ENCODE measurements around the gene GNL3L.

- no peak for TF ChIP-seq CTCF (IDR thresholded peaks at IDR 0.05; ENCODE audit: poor library complexity)
- no peak for TF ChIP-seq EZH2 (IDR thresholded peaks at IDR 0.05; ENCODE audit: borderline replicate concordance)
Measured at GRCh38 chrX:54564936-54565335, 34.9 kb downstream of the GNL3L start.

Data from hepatocyte (in vitro differentiated cells).